Inflammatory macrophage treated with lipopolysaccharide for 4 hours (primary cell): ENCODE results near the gene MT3.

Source experiments
- DNase-seq: peaks from one replicate; pipeline ENCODE4 v3.0.0-alpha.2; 2020

Gene MT3

GRCh38 chr16:56631832-56632155 lies 42.5 kb downstream of the MT3 start:
- DNase-seq = peak; percentile 42

- DNase-seq = no peak
Observed at GRCh38 chr16:56632156-56632847, 43.0 kb downstream of the MT3 start, which contains the start of gene MT1M. Gene MT1M, plus strand, starts transcription at chr16:56632659. Its CDS starts 73 bp downstream, at chr16:56632732.

DNA sequence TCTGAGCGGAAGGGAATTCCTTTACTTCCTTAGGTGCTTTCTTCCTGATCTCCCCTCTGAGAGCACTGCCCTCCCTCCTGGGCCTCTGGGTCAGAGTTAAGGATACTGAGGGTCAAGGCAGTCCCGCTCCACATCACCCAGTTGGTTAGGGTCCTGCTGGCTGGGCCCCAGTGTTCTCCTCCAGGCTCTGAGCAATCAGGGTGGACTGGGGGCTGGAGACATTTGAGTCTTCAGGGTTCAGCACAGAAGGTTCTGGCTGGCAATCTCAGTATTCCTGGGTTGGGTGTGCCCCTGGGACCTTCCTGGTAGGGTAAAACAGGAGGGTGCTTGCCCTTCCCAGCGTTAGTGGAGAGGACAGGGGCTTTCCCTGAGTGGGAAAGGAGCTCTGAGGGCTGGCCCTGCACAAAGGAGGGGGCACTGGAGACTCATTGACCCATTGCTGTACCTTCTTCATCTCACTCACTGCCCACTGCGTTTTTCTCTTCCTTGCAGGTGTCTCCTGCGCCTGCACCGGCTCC lies 43.6 kb downstream of the MT3 start:
- DNase-seq = no peak

DNA sequence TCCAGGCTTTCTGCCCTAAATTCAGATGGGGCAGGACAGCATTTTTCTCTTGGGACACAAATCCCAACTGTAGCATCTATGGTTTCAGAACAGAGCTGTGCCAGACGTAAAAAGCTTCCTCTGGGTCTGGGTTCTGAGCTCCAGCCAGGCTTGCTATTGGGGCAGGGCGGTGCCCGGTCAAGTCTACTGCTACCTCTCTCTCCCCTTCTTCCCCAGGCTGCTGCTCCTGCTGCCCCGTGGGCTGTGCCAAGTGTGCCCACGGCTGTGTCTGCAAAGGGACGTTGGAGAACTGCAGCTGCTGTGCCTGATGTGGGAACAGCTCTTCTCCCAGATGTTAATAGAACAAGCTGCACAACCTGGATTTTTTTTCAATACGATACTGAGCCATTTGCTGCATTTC lies 44.2 kb downstream of the MT3 start:
- DNase-seq = no peak

- DNase-seq = no peak
Observed at GRCh38 chr16:56634715-56635440, 45.5 kb downstream of the MT3 start.

DNA sequence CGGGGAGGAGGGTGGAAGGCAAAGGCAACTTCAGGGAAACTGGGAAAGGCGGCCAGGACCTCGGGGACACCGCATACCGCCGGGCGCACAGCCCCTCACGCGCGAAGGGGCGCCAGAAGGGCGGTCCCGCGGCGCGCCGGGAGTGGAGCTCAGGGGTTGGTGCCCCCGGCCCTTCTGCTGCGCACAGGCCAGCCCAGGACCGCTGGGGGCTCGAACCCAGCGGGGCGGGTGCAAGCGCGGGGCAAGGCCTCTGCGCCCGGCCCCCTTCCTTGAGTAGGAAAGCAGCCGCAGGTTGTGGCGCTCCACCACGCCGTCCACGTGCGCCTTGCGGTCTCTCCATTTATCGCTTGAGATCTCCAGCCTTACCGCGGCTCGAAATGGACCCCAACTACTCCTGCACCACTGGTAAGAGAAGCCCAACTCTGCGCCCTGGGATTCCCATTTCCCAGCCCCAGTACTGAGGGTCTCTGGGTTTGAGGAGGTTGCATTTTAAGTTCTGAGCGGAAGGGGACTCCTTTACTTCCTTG lies 46.2 kb downstream of the MT3 start:
- DNase-seq = no peak

DNA sequence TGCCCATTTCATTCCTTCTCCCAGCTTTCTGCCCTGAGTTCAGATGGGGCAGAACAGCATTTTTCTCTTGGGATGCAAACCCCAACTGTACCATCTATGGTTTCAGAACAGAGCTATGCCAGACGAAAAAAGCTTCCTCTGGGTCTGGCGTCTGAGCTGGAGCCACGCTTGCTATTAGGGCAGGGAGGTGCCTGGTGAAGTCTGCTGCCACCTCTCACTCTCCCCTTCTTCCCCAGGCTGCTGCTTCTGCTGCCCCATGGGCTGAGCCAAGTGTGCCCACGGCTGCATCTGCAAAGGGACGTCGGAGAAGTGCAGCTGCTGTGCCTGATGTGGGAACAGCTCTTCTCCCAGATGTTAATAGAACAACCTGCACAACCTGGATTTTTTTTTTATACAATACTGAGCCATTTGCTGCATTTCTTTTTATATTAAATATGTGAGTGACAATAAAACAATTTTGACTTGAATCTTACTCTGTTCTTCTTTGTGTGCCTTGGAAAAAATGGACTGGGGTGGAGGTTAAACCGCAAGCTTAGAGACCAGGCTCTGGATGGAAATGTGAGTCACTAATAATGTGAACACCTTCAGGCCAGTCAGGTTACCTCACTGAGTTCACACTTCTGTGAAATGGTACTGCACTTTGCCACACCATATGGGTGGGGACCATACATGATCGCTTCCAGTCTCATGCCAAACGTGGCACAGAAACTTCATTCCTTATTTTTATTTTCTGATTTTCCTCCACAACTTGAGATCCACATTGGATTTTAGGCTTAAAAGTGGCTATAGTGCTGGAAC lies 47.5 kb downstream of the MT3 start:
- DNase-seq = no peak

DNA sequence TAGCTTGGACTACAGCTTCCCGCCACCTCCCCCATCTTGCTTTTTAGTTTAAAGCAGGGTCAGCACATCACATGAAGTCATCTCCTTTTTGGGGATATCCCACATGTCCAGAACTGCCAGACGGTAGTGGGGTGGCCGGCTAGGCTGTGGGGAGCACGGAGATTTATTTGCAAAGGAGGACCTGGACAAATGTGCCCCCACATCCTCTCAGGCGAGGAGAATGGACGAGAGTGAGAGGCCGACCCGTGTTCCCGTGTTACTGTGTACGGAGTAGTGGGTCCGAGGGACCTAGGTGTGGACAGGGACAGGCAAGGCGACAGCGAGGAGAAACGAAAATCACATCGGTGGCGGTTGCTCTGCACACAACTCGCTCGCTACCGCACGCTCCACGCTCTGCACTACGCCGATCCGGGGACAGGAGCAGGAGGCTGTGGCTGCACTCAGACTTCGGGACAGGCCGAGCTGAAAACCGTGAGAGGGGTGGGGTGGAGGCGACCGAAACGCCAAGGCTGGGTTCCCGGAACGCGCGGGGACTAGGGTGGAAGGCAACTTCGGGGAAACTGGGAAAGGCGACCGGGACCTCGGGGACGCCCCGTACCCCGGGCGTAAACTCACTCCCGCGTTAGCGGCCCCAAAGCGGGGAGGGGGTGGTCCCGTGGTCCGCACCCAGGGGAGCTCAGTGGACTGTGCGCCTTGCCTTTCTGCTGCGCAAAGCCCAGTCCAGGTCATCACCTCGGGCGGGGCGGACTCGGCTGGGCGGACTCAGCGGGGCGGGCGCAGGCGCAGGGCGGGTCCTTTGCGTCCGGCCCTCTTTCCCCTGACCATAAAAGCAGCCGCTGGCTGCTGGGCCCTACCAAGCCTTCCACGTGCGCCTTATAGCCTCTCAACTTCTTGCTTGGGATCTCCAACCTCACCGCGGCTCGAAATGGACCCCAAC lies 48.8 kb downstream of the MT3 start, which contains the start of gene MT1A:
TSS of gene MT1A (plus strand) at position 853 of the 937 bp plus-strand sequence. CDS start at position 926, 73 bp downstream.
- DNase-seq = peak; percentile 59

GRCh38 chr16:56639045-56639444 lies 49.7 kb downstream of the MT3 start:
- DNase-seq = no peak

DNA sequence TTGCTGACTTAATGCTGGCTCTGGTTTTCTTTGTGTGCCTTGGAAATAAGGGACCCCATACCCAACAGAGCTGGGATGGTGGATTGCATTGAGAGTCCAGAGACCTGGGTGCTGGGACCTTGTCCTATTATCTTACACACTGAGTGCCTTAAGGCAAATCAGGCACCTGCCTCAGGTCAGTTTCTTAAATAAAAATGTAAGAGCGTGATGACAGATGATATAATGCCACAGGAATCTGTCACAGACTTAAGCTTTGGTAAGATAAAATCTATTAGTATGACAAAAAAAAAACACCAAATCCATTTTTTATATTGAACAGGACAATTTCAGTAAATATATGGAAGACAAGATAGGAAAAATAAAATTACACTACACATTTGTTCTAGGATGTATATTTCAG lies 50.7 kb downstream of the MT3 start:
- no peak for DNase-seq
